NB4 (cell line): ENCODE results near the gene CCPG1.
"Not testable (repeated sequence)": the region's sequence is repeated elsewhere in the genome, so short reads cannot be mapped to it uniquely, and the experiment has no call there.

ENCODE experiments used
- POLR2A ChIP-seq: IDR thresholded peaks from 2 replicates; pipeline ENCODE4 v1.6.1; 2011; ENCODE audit warnings: mild to moderate bottlenecking; ENCODE audit not compliant: insufficient read length; ENCODE audit errors: extremely low read depth
- TF ChIP-seq, protein P1 (sequence below): IDR thresholded peaks from one replicate; pipeline ENCODE4 v1.5.1; 2012; ENCODE audit warnings: low read depth, low read length
- TF ChIP-seq, protein P2 (sequence below): IDR thresholded peaks from 2 replicates; pipeline ENCODE4 v1.6.1; 2011; ENCODE audit warnings: low read depth, low read length

DNA sequence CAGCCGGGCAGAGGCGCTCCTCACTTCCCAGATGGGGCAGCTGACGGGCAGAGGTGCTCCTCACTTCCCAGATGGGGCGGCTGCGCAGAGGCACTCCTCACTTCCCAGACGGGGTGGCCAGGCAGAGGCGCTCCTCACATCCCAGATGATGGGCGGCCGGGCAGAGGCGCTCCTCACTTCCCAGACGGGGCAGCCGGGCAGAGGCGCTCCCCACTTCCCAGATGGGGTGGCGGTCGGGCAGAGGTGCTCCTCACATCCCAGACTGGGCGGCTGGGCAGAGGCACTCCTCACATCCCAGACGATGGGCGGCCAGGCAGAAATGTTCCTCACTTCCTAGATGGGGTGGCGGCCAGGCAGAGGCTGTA is 38.9 kb upstream of the CCPG1 start:
- TF ChIP-seq, protein P1, sequence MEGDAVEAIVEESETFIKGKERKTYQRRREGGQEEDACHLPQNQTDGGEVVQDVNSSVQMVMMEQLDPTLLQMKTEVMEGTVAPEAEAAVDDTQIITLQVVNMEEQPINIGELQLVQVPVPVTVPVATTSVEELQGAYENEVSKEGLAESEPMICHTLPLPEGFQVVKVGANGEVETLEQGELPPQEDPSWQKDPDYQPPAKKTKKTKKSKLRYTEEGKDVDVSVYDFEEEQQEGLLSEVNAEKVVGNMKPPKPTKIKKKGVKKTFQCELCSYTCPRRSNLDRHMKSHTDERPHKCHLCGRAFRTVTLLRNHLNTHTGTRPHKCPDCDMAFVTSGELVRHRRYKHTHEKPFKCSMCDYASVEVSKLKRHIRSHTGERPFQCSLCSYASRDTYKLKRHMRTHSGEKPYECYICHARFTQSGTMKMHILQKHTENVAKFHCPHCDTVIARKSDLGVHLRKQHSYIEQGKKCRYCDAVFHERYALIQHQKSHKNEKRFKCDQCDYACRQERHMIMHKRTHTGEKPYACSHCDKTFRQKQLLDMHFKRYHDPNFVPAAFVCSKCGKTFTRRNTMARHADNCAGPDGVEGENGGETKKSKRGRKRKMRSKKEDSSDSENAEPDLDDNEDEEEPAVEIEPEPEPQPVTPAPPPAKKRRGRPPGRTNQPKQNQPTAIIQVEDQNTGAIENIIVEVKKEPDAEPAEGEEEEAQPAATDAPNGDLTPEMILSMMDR: not testable (repeated sequence)
- TF ChIP-seq, protein P2, sequence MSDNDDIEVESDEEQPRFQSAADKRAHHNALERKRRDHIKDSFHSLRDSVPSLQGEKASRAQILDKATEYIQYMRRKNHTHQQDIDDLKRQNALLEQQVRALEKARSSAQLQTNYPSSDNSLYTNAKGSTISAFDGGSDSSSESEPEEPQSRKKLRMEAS: not testable (repeated sequence)
- not testable (repeated sequence) for TF ChIP-seq POLR2A
